Keratinocyte (primary cell): ENCODE data around the gene DESI2. TPM values are rescaled to one million over a fixed set of nuclear protein-coding genes. Genes with fewer than 3 reads are reported as not detected.

Source experiments
- DNase-seq: peaks from one replicate; pipeline ENCODE4 v3.0.0-alpha.2; 2011; ENCODE audit warnings: low read depth, missing footprints, low spot score
- FAIRE-seq: peaks from 2 replicates; lab custom pipeline; 2011; peaks lifted over from hg19 to GRCh38; lab: Jason Lieb, UNC
- H2AFZ ChIP-seq: 2 replicates; pipeline ENCODE4 v1.6.0; 2012; ENCODE audit warnings: low read length, control low read depth, inconsistent platforms; ENCODE audit not compliant: control insufficient read depth
- H3K27ac ChIP-seq: 2 replicates; pipeline ENCODE4 v1.5.1; 2011; ENCODE audit warnings: low read length; ENCODE audit not compliant: control insufficient read depth, insufficient read depth
- H3K27me3 ChIP-seq: 3 replicates; pipeline ENCODE4 v1.6.0; 2011; ENCODE audit warnings: low read length; ENCODE audit not compliant: control insufficient read depth, insufficient read depth; ENCODE audit errors: extremely low read depth
- H3K36me3 ChIP-seq, 2 experiments: 2 replicates in 1 of 2; 3 replicates in 1 of 2; pipeline ENCODE4 v1.5.1; 2011; ENCODE audit warnings: low read length in 2 of 2, mild to moderate bottlenecking in 1 of 2; ENCODE audit not compliant: control insufficient read depth in 2 of 2, insufficient read depth in 2 of 2; ENCODE audit errors: extremely low read depth in 1 of 2
- H3K4me1 ChIP-seq: 3 replicates; pipeline ENCODE4 v1.5.1; 2011; ENCODE audit warnings: low read length; ENCODE audit not compliant: control insufficient read depth, insufficient read depth; ENCODE audit errors: extremely low read depth
- H3K4me2 ChIP-seq: 3 replicates; pipeline ENCODE4 v1.6.0; 2011; ENCODE audit warnings: low read depth, low read length; ENCODE audit not compliant: control insufficient read depth, insufficient read depth; ENCODE audit errors: extremely low read depth
- H3K4me3 ChIP-seq, 3 experiments: fragments of 200-600 bp in 1 of 3; sonication (generic) in 1 of 3; 2 replicates in 2 of 3; 3 replicates in 1 of 3; pipeline ENCODE4 v1.5.1; 2011 to 2016; ENCODE audit warnings: low read length in 3 of 3, mild to moderate bottlenecking in 3 of 3, control low read depth in 2 of 3, inconsistent platforms in 1 of 3, low read depth in 1 of 3, mixed read lengths in 1 of 3, mixed run types in 1 of 3, moderate library complexity in 1 of 3; ENCODE audit not compliant: control insufficient read depth in 2 of 3, insufficient read depth in 2 of 3; ENCODE audit errors: extremely low read depth in 1 of 3
- H3K79me2 ChIP-seq: 2 replicates; pipeline ENCODE4 v1.6.0; 2012; ENCODE audit warnings: low read length; ENCODE audit not compliant: control insufficient read depth, insufficient read depth
- H3K9ac ChIP-seq: 3 replicates; pipeline ENCODE4 v1.6.0; 2011; ENCODE audit warnings: low read length; ENCODE audit not compliant: control insufficient read depth, insufficient read depth; ENCODE audit errors: extremely low read depth
- H3K9me1 ChIP-seq: 3 replicates; pipeline ENCODE4 v1.6.0; 2011; ENCODE audit warnings: low read length; ENCODE audit not compliant: control insufficient read depth, insufficient read depth; ENCODE audit errors: extremely low read depth
- H3K9me3 ChIP-seq: 2 replicates; pipeline ENCODE4 v1.5.1; 2012; ENCODE audit warnings: low read depth, low read length; ENCODE audit not compliant: control insufficient read depth
- H4K20me1 ChIP-seq: 3 replicates; pipeline ENCODE4 v1.6.0; 2011; ENCODE audit warnings: low read length; ENCODE audit not compliant: control insufficient read depth, insufficient read depth; ENCODE audit errors: extremely low read depth
- EZH2 ChIP-seq: IDR thresholded peaks from one replicate; pipeline ENCODE4 v1.6.1; 2012; ENCODE audit warnings: inconsistent platforms, mild to moderate bottlenecking, low read length, moderate library complexity
- dilution Hi-C: fragments of 300-500 bp; cut with MboI; formaldehyde crosslinking; loops from one replicate; pipeline ENCODE4 v1.7.0; 2020; ENCODE audit warnings: low sequenced_read_pairs; ENCODE audit not compliant: extremely low pct_ligation_motif_present
- polyA plus RNA-seq, 5 experiments: library from polyadenylated mRNA; depleted of rRNA in 3 of 5; stranded (reverse) in 3 of 5; stranded (forward) in 1 of 5; unstranded in 1 of 5; fragments of >200 nt; gene quantifications; 1 replicate in 1 of 5; 2 replicates in 3 of 5; 3 replicates in 1 of 5; pipeline versions ENCODE4 v1.2.1 to v1.2.3, GENCODE V29; 2011 to 2012; ENCODE audit warnings: missing spikeins in 2 of 5, low read depth in 1 of 5, low replicate concordance in 1 of 5
- TF ChIP-seq, protein P1 (sequence below), 3 experiments: IDR thresholded peaks in 1 of 3; conservative IDR thresholded peaks in 1 of 3; optimal IDR thresholded peaks in 1 of 3; 2 replicates in 2 of 3; 3 replicates in 1 of 3; pipeline versions ENCODE3 to v1.5.1; 2011; ENCODE audit warnings: low read length in 3 of 3, mild to moderate bottlenecking in 3 of 3, moderate library complexity in 2 of 3, control low read depth in 1 of 3, inconsistent platforms in 1 of 3; ENCODE audit not compliant: insufficient read depth in 2 of 3; ENCODE audit errors: extremely low read depth in 1 of 3

DESI2 gene
- polyA plus RNA-seq, 1 donor (not counting 4 experiments of a cell fraction or from before 2014, with no cell fraction given), result 33.9 TPM

DNA sequence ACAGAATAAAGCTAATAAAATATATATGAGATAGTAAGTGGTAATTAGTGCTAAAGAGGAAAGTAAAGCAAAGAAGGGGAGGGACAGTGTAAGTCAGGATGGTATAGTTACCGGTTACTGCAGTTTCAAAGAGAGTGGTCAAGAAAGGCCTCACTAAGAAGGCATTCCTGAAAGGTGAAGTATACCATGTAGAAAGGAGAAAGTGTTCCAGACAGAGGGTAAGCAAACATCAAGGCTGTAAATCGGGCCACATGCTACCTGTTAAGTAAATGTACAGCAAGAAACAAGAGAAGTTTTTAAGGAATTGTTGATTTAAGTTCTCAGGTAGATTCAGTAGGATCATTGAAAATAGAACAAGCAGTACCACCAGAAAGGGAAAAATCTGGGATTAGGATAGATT is 9.7 kb downstream of the DESI2 start:
- no peak for TF ChIP-seq EZH2
- TF ChIP-seq, protein P1, sequence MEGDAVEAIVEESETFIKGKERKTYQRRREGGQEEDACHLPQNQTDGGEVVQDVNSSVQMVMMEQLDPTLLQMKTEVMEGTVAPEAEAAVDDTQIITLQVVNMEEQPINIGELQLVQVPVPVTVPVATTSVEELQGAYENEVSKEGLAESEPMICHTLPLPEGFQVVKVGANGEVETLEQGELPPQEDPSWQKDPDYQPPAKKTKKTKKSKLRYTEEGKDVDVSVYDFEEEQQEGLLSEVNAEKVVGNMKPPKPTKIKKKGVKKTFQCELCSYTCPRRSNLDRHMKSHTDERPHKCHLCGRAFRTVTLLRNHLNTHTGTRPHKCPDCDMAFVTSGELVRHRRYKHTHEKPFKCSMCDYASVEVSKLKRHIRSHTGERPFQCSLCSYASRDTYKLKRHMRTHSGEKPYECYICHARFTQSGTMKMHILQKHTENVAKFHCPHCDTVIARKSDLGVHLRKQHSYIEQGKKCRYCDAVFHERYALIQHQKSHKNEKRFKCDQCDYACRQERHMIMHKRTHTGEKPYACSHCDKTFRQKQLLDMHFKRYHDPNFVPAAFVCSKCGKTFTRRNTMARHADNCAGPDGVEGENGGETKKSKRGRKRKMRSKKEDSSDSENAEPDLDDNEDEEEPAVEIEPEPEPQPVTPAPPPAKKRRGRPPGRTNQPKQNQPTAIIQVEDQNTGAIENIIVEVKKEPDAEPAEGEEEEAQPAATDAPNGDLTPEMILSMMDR (optimal IDR thresholded peaks at IDR 0.05 in 1 of 3, IDR thresholded peaks at IDR 0.05 in 1 of 3, conservative IDR thresholded peaks at IDR 0.05 in 1 of 3; ENCODE audit: extremely low read depth in 1 of 3, insufficient read depth in 2 of 3, low read length in 3 of 3), result no peak
- Histone ChIP-seq H3K9me1 (no peaks in the 10 kb centered on the region), H3K36me3 (peaks cover 5 to 6% of the 10 kb centered on the region in 2 experiments), H3K9me3 (no peaks in the 10 kb centered on the region), H3K4me3 (no peak overlapping the region), H3K79me2 (peaks cover 77% of the 10 kb centered on the region), H3K27me3 (no peaks in the 10 kb centered on the region), H3K9ac (no peak overlapping the region), H2AFZ (no peak overlapping the region), H3K4me1 (no peaks in the 10 kb centered on the region), H3K4me2 (no peak overlapping the region), H4K20me1 (no peaks in the 10 kb centered on the region), H3K27ac (no peak overlapping the region)
- dilution Hi-C loops, result no loop called here
- DNase-seq (no peak), FAIRE-seq (no peak)

DNA sequence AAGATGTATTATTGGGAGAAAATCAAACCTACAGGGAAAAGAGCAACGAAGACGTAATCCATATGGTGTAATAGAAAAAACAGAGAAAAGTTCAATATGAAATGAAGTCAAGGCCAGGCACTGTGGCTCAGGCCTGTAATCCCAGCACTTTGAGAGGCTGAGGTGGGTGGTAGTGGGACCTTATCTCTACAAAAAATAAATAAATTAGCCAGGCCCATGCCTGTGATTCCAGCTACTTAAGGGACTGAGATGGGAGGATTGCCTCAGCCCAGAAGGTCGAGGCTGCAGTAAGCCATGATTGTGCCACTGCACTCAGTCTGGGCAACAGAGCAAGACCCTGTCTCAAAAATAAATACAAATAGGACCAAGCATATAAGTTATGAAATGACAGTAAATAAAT is 11.4 kb downstream of the DESI2 start:
- no peak for TF ChIP-seq EZH2
- TF ChIP-seq, protein P1 (optimal IDR thresholded peaks at IDR 0.05 in 1 of 3, IDR thresholded peaks at IDR 0.05 in 1 of 3, conservative IDR thresholded peaks at IDR 0.05 in 1 of 3; ENCODE audit: extremely low read depth in 1 of 3, insufficient read depth in 2 of 3, low read length in 3 of 3), result no peak
- Histone ChIP-seq H3K27ac (no peak overlapping the region), H3K9ac (no peak overlapping the region), H3K27me3 (no peaks in the 10 kb centered on the region), H2AFZ (no peak overlapping the region), H4K20me1 (no peaks in the 10 kb centered on the region), H3K9me3 (no peaks in the 10 kb centered on the region), H3K4me1 (no peaks in the 10 kb centered on the region), H3K79me2 (peaks cover 65% of the 10 kb centered on the region), H3K36me3 (peaks cover 1 to 6% of the 10 kb centered on the region in 2 experiments), H3K4me2 (no peak overlapping the region), H3K9me1 (no peaks in the 10 kb centered on the region), H3K4me3 (no peak overlapping the region)
- no peak for DNase-seq
- FAIRE-seq, result no peak
- dilution Hi-C loops, result no loop called here
